ENCODE measurements around the gene SCYL1. TPM values are rescaled to one million over a fixed set of nuclear protein-coding genes. Genes with fewer than 3 reads are reported as not detected.
A peak's percentile ranks its signal among the peaks of the same experiment; 100 is the strongest.

Gene SCYL1
- total and polyA plus RNA-seq, 3 experiments from 2014 or later: 42.1 to 88.5 (median 85.1) TPM

- peaks cover 31% of the 10 kb centered on the region for H3K4me1 ChIP-seq (ENCODE audit: insufficient read depth, low read length)
- peaks cover 21 to 32% (median 27%) of the 10 kb centered on the region in 3 donors for H3K36me3 Mint-ChIP-seq
- H3K4me3 Mint-ChIP-seq: no peak overlapping the region
These were observed 23.8 kb upstream of the SCYL1 start for GRCh38 chr11:65501186-65501471.

GRCh38 chr11:65501472-65502273, 23.2 kb upstream of the SCYL1 start:
- no peaks in the 10 kb centered on the region for H3K9me3 ChIP-seq (ENCODE audit: low read length)
- H3K4me1 ChIP-seq (ENCODE audit: insufficient read depth, low read length): peaks cover 31% of the 10 kb centered on the region
- CTCF ChIA-PET: interaction anchor here (0.9 to 21.4 kb wide), 3 partner anchors 8 to 82 kb away, joined by 3 to 448 read pairs (median 6); partner anchors contain the start of gene NEAT1
- peaks cover 67% of the 10 kb centered on the region for H3K36me3 ChIP-seq (ENCODE audit: insufficient read depth, low read length)
- Mint-ChIP-seq H3K27ac (peak overlapping the region in 1 of 8 donors; percentile 96), H3K27me3 (peaks cover 0 to 3% of the 10 kb centered on the region in 2 donors), H3K9me3 (peaks cover 0 to 2% (median 0%) of the 10 kb centered on the region in 5 donors), H3K36me3 (peaks cover 24 to 36% (median 33%) of the 10 kb centered on the region in 3 donors), H3K4me3 (no peak overlapping the region), H3K4me1 (peaks cover 40 to 43% (median 41%) of the 10 kb centered on the region in 3 donors)
- POLR2A ChIA-PET: interaction anchor here (0.5 to 17.6 kb wide), 18 partner anchors 9 to 810 kb away, joined by 3 to 1366 read pairs (median 4); partner anchors contain the start of genes DPF2, FAU, FRMD8 and MRPL49
- peak overlapping the region; percentile 97 for H3K4me3 ChIP-seq (ENCODE audit: low read length)
- no peaks in the 10 kb centered on the region for H3K27me3 ChIP-seq (ENCODE audit: insufficient read depth, low read length, poor library complexity, severe bottlenecking)
- peak overlapping the region; percentile 95 for H3K27ac ChIP-seq (ENCODE audit: low read depth, low read length)
- DNase-seq: peak in 1 of 5 donors; percentile 8

More at GRCh38 chr11:65501186-65501471, 23.8 kb upstream of the SCYL1 start:
- CTCF ChIA-PET: interaction anchor here (0.9 to 21.4 kb wide), 3 partner anchors 9 to 81 kb away, joined by 3 to 448 read pairs (median 132); partner anchors contain the start of gene NEAT1
- DNase-seq: no peak
- no peak overlapping the region for H3K27ac Mint-ChIP-seq
- H3K4me1 Mint-ChIP-seq: peaks cover 40 to 43% (median 41%) of the 10 kb centered on the region in 3 donors
- Histone ChIP-seq H3K36me3 (ENCODE audit: insufficient read depth, low read length) (peaks cover 62% of the 10 kb centered on the region), H3K9me3 (ENCODE audit: low read length) (no peaks in the 10 kb centered on the region), H3K27me3 (ENCODE audit: insufficient read depth, low read length, poor library complexity, severe bottlenecking) (no peaks in the 10 kb centered on the region), H3K27ac (ENCODE audit: low read depth, low read length) (peak overlapping the region; percentile 95), H3K4me3 (ENCODE audit: low read length) (peak overlapping the region; percentile 97)
- peaks cover 0 to 3% of the 10 kb centered on the region in 2 donors for H3K27me3 Mint-ChIP-seq
- POLR2A ChIA-PET: interaction anchor here (2.0 to 17.6 kb wide), 4 partner anchors 7 to 114 kb away, joined by 10 to 1366 read pairs (median 100); partner anchors contain the start of genes FRMD8 and NEAT1
- peaks cover 0 to 2% (median 0%) of the 10 kb centered on the region in 5 donors for H3K9me3 Mint-ChIP-seq

- Mint-ChIP-seq H3K27me3 (peaks cover 0 to 3% of the 10 kb centered on the region in 2 donors), H3K36me3 (peaks cover 24 to 37% (median 36%) of the 10 kb centered on the region in 3 donors)
These were observed 22.7 kb upstream of the SCYL1 start for GRCh38 chr11:65502274-65502554.

GRCh38 chr11:65502555-65503367, 22.1 kb upstream of the SCYL1 start:
- Mint-ChIP-seq H3K4me1 (peaks cover 44 to 48% (median 45%) of the 10 kb centered on the region in 3 donors), H3K27me3 (peaks cover 0 to 3% of the 10 kb centered on the region in 2 donors), H3K27ac (peak overlapping the region in 3 of 8 donors; percentile 21 to 86 (median 43)), H3K36me3 (peaks cover 24 to 37% (median 36%) of the 10 kb centered on the region in 3 donors), H3K9me3 (peaks cover 0 to 2% (median 0%) of the 10 kb centered on the region in 5 donors), H3K4me3 (no peak overlapping the region)
- H3K27me3 ChIP-seq (ENCODE audit: insufficient read depth, low read length, poor library complexity, severe bottlenecking): no peaks in the 10 kb centered on the region
- H3K36me3 ChIP-seq (ENCODE audit: insufficient read depth, low read length): peaks cover 67% of the 10 kb centered on the region
- ChIA-PET CTCF (interaction anchor here (0.6 to 21.4 kb wide), 3 partner anchors 25 to 83 kb away, joined by 3 to 448 read pairs (median 6); partner anchors contain the start of gene NEAT1), POLR2A (interaction anchor here (0.6 to 17.6 kb wide), 17 partner anchors 8 to 809 kb away, joined by 3 to 1366 read pairs (median 3); partner anchors contain the start of genes DPF2, FRMD8, NEAT1 and POLA2)
- no peaks in the 10 kb centered on the region for H3K9me3 ChIP-seq (ENCODE audit: low read length)
- peak overlapping the region; percentile 97 for H3K4me3 ChIP-seq (ENCODE audit: low read length)
- H3K4me1 ChIP-seq (ENCODE audit: insufficient read depth, low read length): peaks cover 36% of the 10 kb centered on the region
- peak overlapping the region; percentile 95 for H3K27ac ChIP-seq (ENCODE audit: low read depth, low read length)
- peak in 2 of 5 donors; percentile 13 to 24 for DNase-seq

More at GRCh38 chr11:65502274-65502554, 22.7 kb upstream of the SCYL1 start:
- peak overlapping the region in 4 of 8 donors; percentile 21 to 96 (median 56) for H3K27ac Mint-ChIP-seq
- peaks cover 40 to 43% (median 41%) of the 10 kb centered on the region in 3 donors for H3K4me1 Mint-ChIP-seq
- DNase-seq: peak in 1 of 5 donors; percentile 9
- Histone ChIP-seq H3K36me3 (ENCODE audit: insufficient read depth, low read length) (peaks cover 67% of the 10 kb centered on the region), H3K27ac (ENCODE audit: low read depth, low read length) (peak overlapping the region; percentile 95), H3K9me3 (ENCODE audit: low read length) (no peaks in the 10 kb centered on the region), H3K27me3 (ENCODE audit: insufficient read depth, low read length, poor library complexity, severe bottlenecking) (no peaks in the 10 kb centered on the region), H3K4me1 (ENCODE audit: insufficient read depth, low read length) (peaks cover 31% of the 10 kb centered on the region), H3K4me3 (ENCODE audit: low read length) (peak overlapping the region; percentile 97)
- peaks cover 0 to 2% (median 0%) of the 10 kb centered on the region in 5 donors for H3K9me3 Mint-ChIP-seq
- ChIA-PET POLR2A (interaction anchor here (0.6 to 17.6 kb wide), 19 partner anchors 9 to 810 kb away, joined by 3 to 1366 read pairs (median 3); partner anchors contain the start of genes DPF2, FAU, FRMD8 and MRPL49), CTCF (interaction anchor here (1.5 to 21.4 kb wide), 2 partner anchors 24 to 82 kb away, joined by 6 to 448 read pairs; partner anchors contain the start of gene NEAT1)
- no peak overlapping the region for H3K4me3 Mint-ChIP-seq

GRCh38 chr11:65503368-65503948, 21.4 kb upstream of the SCYL1 start:
- peak overlapping the region; percentile 97 for H3K4me3 ChIP-seq (ENCODE audit: low read length)
- H3K27ac ChIP-seq (ENCODE audit: low read depth, low read length): peak overlapping the region; percentile 95
- Mint-ChIP-seq H3K4me3 (no peak overlapping the region), H3K4me1 (peaks cover 44 to 50% (median 48%) of the 10 kb centered on the region in 3 donors), H3K27me3 (peaks cover 0 to 3% of the 10 kb centered on the region in 2 donors), H3K27ac (peak overlapping the region in 7 of 8 donors; percentile 51 to 92 (median 82)), H3K9me3 (peaks cover 0 to 2% (median 0%) of the 10 kb centered on the region in 5 donors), H3K36me3 (peaks cover 24 to 37% (median 36%) of the 10 kb centered on the region in 3 donors)
- POLR2A ChIA-PET: interaction anchor here (0.6 to 17.6 kb wide), 10 partner anchors 23 to 389 kb away, joined by 3 to 1366 read pairs (median 4); partner anchors contain the start of gene NEAT1
- CTCF ChIA-PET: interaction anchor here (1.3 to 21.4 kb wide), 2 partner anchors 73 to 83 kb away, joined by 3 to 448 read pairs; partner anchors contain the start of gene NEAT1
- no peaks in the 10 kb centered on the region for H3K27me3 ChIP-seq (ENCODE audit: insufficient read depth, low read length, poor library complexity, severe bottlenecking)
- DNase-seq: peak in 1 of 5 donors; percentile 4
- H3K4me1 ChIP-seq (ENCODE audit: insufficient read depth, low read length): peaks cover 36% of the 10 kb centered on the region
- H3K9me3 ChIP-seq (ENCODE audit: low read length): no peaks in the 10 kb centered on the region
- peaks cover 67% of the 10 kb centered on the region for H3K36me3 ChIP-seq (ENCODE audit: insufficient read depth, low read length)

GRCh38 chr11:65503949-65504673, 20.8 kb upstream of the SCYL1 start:
- ChIA-PET CTCF (interaction anchor here (1.0 to 21.4 kb wide), 5 partner anchors 16 to 124 kb away, joined by 3 to 448 read pairs (median 7); partner anchors contain the start of gene NEAT1), POLR2A (interaction anchor here (0.6 to 17.6 kb wide), 10 partner anchors 21 to 810 kb away, joined by 3 to 1366 read pairs (median 4); partner anchors contain the start of genes NEAT1 and SCYL1)
- peaks cover 67% of the 10 kb centered on the region for H3K36me3 ChIP-seq (ENCODE audit: insufficient read depth, low read length)
- no peaks in the 10 kb centered on the region for H3K9me3 ChIP-seq (ENCODE audit: low read length)
- Mint-ChIP-seq H3K27ac (peak overlapping the region in 6 of 8 donors; percentile 81 to 92 (median 84)), H3K9me3 (no peaks in the 10 kb centered on the region), H3K27me3 (peaks cover 0 to 3% of the 10 kb centered on the region in 2 donors), H3K4me3 (no peak overlapping the region), H3K36me3 (peaks cover 24 to 37% (median 36%) of the 10 kb centered on the region in 3 donors), H3K4me1 (peaks cover 44 to 50% (median 44%) of the 10 kb centered on the region in 3 donors)
- H3K27ac ChIP-seq (ENCODE audit: low read depth, low read length): peak overlapping the region; percentile 95
- H3K4me1 ChIP-seq (ENCODE audit: insufficient read depth, low read length): peaks cover 36% of the 10 kb centered on the region
- DNase-seq: peak in 2 of 5 donors; percentile 11 to 15
- H3K4me3 ChIP-seq (ENCODE audit: low read length): peak overlapping the region; percentile 97
- no peaks in the 10 kb centered on the region for H3K27me3 ChIP-seq (ENCODE audit: insufficient read depth, low read length, poor library complexity, severe bottlenecking)

All from CD8-positive, alpha-beta memory T cell (primary cell).